ENCODE results near the gene INPP4B.

GRCh38 chr4:142818476-142818875 lies 27.6 kb downstream of the INPP4B start:
- TF ChIP-seq EZH2 (IDR thresholded peaks at IDR 0.05; ENCODE audit: insufficient read depth, poor library complexity, severe bottlenecking): no peak
- no peak for TF ChIP-seq EZH2phosphoT487 (IDR thresholded peaks at IDR 0.05; ENCODE audit: insufficient read depth, low read depth)

Measured in GM23248 (cell line).